HG02943 (cell line): Measurements from ENCODE around the gene CAPN6.

Source experiments
- ATAC-seq: cut with Tn5 transposase; IDR thresholded peaks from one replicate; pipeline ENCODE4 v1.9.1; 2021; ENCODE audit warnings: mild to moderate bottlenecking, low read depth, moderate library complexity; ENCODE audit not compliant: unreplicated experiment

CAPN6 gene

GRCh38 chrX:111270339-111270738 lies at the start of gene CAPN6:
Gene CAPN6 (minus strand): TSS chrX:111270483. CDS start chrX:111263936, 6,547 bp downstream.
- ATAC-seq: no peak

GRCh38 chrX:111319451-111319850 lies 49.2 kb upstream of the CAPN6 start:
- ATAC-seq: no peak

DNA sequence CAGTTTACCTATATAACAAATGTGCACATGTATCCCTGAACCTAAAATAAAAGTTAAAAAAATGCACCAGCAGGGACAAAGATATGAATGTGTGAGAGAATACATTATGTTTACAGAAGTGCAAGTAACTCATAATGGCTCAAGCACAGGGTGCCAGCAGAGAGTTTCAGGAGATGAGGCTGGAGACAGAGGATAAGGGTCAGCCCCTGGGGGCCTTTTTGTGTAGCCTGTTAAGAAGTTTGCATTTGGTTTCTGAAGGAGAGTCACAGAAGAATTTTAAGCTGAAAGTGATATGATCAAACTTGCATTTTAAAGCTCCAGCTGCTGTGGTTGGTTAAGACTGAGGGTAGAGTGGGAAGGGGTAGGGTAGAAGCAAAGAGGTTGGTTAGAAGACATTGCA lies 48.6 kb upstream of the CAPN6 start:
- ATAC-seq: no peak

GRCh38 chrX:111309083-111309482 lies 38.8 kb upstream of the CAPN6 start:
- no peak for ATAC-seq

DNA sequence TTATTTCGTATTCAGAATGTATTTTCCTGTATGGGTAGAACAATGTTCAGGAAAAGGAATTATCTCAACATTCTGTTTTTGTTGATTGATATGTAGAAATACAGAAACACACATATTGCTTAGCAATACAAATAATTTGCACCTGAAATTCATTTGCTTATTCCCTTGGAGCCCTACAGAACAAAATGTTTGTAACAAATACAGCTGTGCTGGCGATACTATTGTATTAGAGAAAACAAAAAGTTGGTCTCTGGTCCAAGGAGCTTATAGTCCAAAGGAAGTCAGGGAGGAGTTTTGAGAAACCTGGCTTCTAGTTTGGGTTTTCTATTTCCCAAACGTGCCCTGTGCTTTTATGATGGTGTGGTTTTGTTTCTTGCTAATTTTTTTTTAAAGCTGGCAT lies 37.8 kb upstream of the CAPN6 start:
- no peak for ATAC-seq

- ATAC-seq: no peak
These were observed 32.0 kb upstream of the CAPN6 start for GRCh38 chrX:111302284-111302683.

- ATAC-seq: no peak
These were observed 18.6 kb upstream of the CAPN6 start for GRCh38 chrX:111288841-111289240.

- no peak for ATAC-seq
These were observed 14.5 kb upstream of the CAPN6 start for GRCh38 chrX:111284631-111285293.

DNA sequence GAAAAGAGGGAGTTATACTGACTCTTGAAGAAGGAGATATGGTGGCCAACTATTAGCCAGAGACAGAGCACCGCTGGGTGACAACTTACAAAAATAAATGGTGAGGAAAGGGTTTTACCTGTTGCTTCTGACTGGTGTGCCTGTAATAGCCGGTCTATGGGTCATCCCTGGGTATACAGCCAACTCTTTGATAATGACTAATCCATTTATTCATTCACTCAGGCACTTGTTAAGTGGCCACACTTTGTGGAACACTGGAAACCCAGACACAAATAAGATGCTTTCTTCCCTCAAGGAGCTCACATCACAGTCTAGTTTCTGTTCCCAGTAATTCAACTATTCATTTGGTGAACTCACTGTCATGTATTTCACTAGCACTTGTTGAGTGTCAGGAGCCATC lies 13.2 kb upstream of the CAPN6 start:
- ATAC-seq: no peak

GRCh38 chrX:111282991-111283390 lies 12.7 kb upstream of the CAPN6 start:
- no peak for ATAC-seq

DNA sequence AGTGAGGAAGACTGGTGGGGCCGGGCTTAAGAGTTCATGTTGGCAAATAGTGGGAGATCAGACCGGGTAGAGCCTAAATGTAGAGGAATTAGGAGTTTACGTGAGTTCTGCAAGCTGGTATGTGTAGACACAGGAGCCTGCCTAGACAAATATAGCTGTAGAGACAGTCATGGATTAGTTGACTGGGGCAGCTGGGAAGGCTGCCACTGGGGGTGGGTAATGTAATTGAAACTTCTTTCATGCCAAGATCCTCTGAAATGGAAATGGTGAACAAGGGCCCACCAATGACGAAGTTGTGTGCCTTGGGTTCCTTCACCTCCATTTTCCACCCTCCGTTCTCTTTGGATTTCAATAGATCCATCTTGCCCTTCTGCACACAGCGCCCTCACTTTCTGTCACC lies 11.9 kb upstream of the CAPN6 start:
- no peak for ATAC-seq

DNA sequence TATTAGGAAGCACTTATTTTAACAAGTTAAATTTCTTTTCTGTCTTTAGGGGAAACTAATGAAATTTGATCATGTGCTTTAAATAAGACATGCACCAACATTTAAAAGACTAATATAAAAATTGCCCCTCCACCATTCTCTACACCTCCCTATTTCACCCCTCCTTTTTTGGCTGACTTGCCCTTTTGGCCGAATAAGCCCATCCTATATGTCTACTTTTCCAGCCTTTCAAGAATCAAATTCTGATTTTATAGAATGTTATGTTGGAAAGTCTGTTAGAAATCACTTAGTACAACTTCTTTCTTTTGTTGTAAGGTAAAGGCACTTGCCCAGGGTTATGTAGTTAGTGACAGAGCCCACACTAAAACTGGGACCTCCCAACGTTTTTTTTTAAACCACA lies 1.8 kb downstream of the CAPN6 start:
- no peak for ATAC-seq

GRCh38 chrX:111265486-111265885 lies 4.8 kb downstream of the CAPN6 start:
- ATAC-seq: no peak

GRCh38 chrX:111264385-111264784 lies 5.9 kb downstream of the CAPN6 start:
- ATAC-seq: no peak

GRCh38 chrX:111262086-111262485 lies 8.2 kb downstream of the CAPN6 start:
- ATAC-seq: no peak

GRCh38 chrX:111260451-111260850 lies 9.8 kb downstream of the CAPN6 start:
- ATAC-seq: no peak

- ATAC-seq: no peak
These were observed 10.7 kb downstream of the CAPN6 start for GRCh38 chrX:111259559-111259958.

DNA sequence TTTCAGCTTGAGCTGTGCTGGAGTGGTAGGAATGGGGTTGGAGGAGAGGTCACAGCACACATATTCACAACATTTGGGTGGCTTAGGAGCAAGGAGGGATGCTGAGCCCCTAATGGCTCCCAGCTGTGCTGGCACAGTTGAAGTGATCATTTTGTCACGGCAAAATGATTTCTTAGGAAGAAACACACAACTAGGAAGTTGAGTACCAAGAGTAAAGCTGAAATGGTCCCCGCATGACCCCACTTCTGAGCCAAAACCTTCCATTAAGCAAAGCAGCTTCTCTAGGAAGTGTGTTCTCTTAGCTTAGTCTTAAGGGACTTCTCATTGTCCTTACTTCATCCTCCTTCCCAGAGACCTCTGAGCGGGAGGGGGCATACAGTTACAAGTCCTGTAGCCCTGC lies 12.6 kb downstream of the CAPN6 start:
- ATAC-seq: no peak

GRCh38 chrX:111254896-111255693 lies 15.2 kb downstream of the CAPN6 start:
- ATAC-seq: no peak

- no peak for ATAC-seq
These were observed 26.0 kb downstream of the CAPN6 start for GRCh38 chrX:111244235-111244750.

- ATAC-seq: no peak
These were observed 53.9 kb downstream of the CAPN6 start for GRCh38 chrX:111216293-111216801.

- no peak for ATAC-seq
These were observed 62.4 kb downstream of the CAPN6 start for GRCh38 chrX:111207851-111208250.
